Subcutaneous adipose tissue (tissue), 4 donors: ENCODE data around the gene HOXC11. TPM values are rescaled to one million over a fixed set of nuclear protein-coding genes. Genes with fewer than 3 reads are reported as not detected.

Experiments
- total RNA-seq, 4 donors: library from RNA; depleted of rRNA; stranded (reverse); fragments of >200 nt; gene quantifications; one replicate each; pipeline ENCODE4 v1.1.0, GENCODE V29; 2016
- TF ChIP-seq, protein P1 (sequence below): fragments of 450-650 bp; IDR thresholded peaks from one replicate; pipeline ENCODE4 v1.5.1; 2016; ENCODE audit warnings: low read depth, mild to moderate bottlenecking, control low read depth, antibody characterized with exemption, moderate library complexity

Gene HOXC11
- total RNA-seq, 4 donors from 2014 or later: 0.38 to 0.51 (median 0.44) TPM; not detected in 1

DNA sequence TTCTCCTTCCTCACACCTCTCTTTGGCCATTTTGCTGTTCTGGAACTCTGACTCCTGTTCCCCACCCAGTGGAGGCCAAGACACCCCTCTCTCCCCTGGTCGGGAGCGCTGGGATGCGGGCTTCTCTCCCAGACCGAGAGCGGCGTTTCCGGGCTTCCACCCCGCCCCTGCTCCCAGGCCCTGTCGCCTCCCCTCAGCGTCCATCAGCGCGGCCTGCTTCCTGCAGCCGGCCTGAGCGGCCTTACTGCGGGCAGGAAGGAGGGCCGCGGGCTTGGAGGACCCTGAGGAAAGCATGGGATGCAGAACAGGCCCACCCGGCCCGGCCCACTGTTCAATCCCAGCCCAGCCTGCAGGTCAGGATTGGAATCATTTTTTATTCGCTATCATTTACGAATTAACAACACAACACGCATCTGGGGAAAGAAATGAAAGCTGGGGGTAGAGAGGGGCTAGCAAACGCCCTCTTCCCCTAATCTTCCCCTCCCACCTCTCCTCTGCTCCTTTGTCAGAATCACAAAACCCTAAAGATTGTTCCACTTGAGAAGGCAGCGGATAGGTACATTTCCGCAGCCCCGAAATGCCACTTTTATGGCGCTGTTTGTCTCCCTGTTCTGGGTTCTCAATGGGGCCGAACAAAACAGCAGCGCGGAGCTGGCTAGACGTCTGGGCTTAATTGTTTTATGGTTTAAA lies 32.1 kb downstream of the HOXC11 start:
- TF ChIP-seq, protein P1, sequence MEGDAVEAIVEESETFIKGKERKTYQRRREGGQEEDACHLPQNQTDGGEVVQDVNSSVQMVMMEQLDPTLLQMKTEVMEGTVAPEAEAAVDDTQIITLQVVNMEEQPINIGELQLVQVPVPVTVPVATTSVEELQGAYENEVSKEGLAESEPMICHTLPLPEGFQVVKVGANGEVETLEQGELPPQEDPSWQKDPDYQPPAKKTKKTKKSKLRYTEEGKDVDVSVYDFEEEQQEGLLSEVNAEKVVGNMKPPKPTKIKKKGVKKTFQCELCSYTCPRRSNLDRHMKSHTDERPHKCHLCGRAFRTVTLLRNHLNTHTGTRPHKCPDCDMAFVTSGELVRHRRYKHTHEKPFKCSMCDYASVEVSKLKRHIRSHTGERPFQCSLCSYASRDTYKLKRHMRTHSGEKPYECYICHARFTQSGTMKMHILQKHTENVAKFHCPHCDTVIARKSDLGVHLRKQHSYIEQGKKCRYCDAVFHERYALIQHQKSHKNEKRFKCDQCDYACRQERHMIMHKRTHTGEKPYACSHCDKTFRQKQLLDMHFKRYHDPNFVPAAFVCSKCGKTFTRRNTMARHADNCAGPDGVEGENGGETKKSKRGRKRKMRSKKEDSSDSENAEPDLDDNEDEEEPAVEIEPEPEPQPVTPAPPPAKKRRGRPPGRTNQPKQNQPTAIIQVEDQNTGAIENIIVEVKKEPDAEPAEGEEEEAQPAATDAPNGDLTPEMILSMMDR: no peak

DNA sequence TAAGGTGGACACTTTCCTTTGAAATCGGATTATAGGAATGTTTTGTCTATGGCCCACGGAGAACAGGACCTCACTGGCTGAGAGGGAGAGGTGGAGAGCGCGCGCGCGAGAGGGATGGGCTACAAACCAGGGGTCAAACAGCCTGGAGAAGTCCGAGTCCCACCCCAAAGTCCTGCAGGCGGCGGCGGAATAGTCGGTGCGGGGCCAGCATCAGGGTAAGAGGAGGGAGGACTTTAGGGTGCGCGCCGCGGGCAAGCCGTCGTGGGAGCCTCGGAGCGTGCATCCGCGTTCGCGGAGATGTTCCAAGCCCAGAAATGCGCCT lies 32.6 kb downstream of the HOXC11 start:
- TF ChIP-seq, protein P1: no peak

DNA sequence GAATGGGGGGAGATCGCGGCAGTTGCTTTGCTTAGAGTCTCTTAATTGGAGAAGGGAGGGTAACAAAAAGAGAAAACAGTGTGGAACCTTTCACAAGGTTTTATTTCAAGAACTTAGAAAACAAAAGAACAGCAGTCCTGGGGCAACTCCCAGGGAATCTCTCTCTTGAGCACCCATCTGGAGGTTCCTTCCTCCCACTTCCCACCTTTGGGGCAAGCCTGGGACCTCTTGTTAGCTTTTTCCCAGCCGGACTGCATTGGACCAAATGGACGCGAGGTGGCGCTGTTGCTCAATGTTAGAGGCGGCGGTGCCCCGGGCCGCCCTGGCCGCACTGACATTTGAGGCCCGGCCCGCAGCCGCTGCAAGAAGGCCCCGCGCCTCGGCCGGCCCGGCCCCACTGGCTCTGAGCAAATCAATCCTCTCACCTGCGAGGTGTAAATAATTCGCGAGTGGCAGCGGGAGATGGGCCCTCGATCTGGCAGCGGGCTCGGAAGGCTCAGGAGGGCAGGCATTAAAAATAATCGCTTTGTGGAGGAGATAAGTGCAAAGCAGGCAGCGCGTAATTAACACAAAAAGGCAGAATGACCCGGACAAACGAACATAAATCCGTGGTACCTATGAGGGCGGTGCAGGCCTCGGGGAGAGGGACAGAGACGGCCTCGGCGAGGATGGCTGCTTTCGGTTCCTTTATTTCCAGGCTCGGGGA lies 33.1 kb downstream of the HOXC11 start:
- TF ChIP-seq, protein P1: no peak

DNA sequence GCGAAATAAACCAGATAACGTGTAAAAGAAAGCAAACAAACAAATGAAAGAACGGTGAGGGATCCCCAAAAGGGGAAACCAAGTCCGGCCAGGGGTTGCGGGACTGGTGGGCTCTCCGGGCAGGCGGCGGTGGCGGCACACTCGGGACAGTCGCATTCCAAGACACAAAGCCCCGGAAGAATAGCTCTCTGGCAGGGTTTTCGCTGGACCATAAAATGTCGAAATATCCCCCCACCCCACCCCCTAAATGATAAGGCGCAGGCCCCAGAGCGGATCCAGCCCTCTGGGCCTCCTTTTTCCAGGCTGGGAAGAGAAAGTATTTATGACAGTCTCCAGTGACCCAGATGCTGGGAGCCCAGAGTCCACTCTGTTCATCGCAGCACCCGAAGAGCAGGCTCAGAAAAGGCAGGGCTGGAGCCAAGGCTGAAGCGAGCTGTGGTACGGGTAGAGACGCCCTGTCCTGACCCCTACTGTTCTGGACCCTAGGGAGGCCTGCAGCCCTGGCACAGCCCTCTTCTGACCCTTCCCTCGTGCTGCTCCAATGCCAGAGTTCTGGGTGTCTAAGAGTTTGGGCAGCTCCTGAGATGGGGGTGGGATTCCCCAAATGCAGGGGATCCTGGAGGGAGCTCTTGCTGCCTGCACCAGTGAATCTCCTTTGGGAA lies 33.8 kb downstream of the HOXC11 start:
- TF ChIP-seq, protein P1: no peak

DNA sequence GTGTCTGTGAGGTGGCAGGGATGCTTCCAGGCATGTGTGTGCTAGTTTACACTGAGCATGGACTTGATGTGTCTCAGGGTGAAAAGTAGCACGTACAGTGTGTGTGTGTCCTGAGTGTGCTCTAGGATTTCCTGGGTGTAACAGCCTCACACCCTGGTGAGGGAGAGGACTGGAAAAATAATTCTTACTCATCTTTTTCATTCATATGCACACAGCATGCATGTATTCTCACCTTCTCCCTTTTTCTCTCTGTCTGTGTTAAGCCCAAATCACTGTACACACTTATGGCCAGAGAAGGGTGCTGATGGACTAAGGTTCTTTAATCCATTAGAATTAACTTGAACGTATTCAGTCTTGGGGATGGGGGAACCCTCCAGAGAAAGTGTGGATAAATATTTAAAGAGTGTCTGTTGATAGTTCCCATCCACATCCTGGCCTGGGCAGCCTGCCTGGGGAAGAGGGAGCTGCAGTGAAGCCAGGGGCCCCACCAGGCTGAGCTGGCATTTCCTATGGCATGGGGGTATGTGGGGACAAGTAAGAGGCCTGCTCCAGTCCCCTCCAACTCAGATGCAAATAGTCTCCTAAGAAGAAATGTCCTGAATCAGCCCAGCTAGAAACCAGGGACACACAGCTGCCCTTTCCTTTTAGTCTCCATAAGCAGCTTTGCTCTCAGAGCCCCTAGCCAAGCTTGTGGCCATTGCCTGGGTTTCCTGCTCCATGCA lies 34.8 kb downstream of the HOXC11 start:
- TF ChIP-seq, protein P1: no peak

DNA sequence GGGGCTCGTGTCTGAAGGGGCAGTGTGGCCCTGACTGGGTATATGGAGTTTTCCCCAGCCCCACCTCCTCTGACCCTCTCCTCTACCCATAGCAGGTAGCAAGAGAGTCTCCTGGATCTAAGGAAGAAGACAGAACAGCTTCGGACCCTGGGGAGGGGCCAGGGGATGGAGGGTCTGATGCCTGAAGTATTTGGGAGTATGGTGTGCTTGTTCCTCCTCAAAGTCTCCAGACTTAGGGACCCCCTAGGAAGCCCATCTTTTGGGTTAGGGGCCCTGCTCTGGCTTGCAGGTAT lies 35.3 kb downstream of the HOXC11 start:
- TF ChIP-seq, protein P1: no peak
